LNCAP (cell line): Measurements from ENCODE around the gene ARID1B.

ENCODE experiments used
- CTCF ChIP-seq: fragments of 450-650 bp; IDR thresholded peaks from 2 replicates; pipeline ENCODE4 v1.5.1; 2017; ENCODE audit warnings: mild to moderate bottlenecking

Gene ARID1B

GRCh38 chr6:157172231-157172701 lies 395.1 kb downstream of the ARID1B start:
- TF ChIP-seq CTCF: no peak

GRCh38 chr6:157172830-157173536 lies 395.8 kb downstream of the ARID1B start:
- TF ChIP-seq CTCF: no peak

- TF ChIP-seq CTCF: no peak
Observed at GRCh38 chr6:157173776-157174175, 396.6 kb downstream of the ARID1B start.

GRCh38 chr6:157174731-157175130 lies 397.6 kb downstream of the ARID1B start:
- no peak for TF ChIP-seq CTCF

- no peak for TF ChIP-seq CTCF
Observed at GRCh38 chr6:157177731-157178336, 400.7 kb downstream of the ARID1B start.

GRCh38 chr6:157181649-157182048 lies 404.5 kb downstream of the ARID1B start:
- no peak for TF ChIP-seq CTCF

- no peak for TF ChIP-seq CTCF
Observed at GRCh38 chr6:157182503-157183264, 405.5 kb downstream of the ARID1B start.
